ENCODE measurements around the gene SFMBT2. TPM values are rescaled to one million over a fixed set of nuclear protein-coding genes. Genes with fewer than 3 reads are reported as not detected.

SFMBT2 gene
- total RNA-seq, 2 donors from 2014 or later = 7.9 TPM

GRCh38 chr10:7310076-7310475 lies 100.8 kb downstream of the SFMBT2 start:
- peaks cover 0 to 10% of the 10 kb centered on the region in 2 donors for H3K9me3 ChIP-seq
- no peak for DNase-seq (ENCODE audit: low spot score)
- H3K27ac ChIP-seq = peak overlapping the region; percentile 41 to 79

GRCh38 chr10:7308826-7309225 lies 102.0 kb downstream of the SFMBT2 start:
- peak overlapping the region in 1 of 2 donors; percentile 79 for H3K27ac ChIP-seq
- no peak for TF ChIP-seq CTCF (IDR thresholded peaks at IDR 0.05)
- no peaks in the 10 kb centered on the region for H3K36me3 ChIP-seq
- peaks cover 0 to 10% of the 10 kb centered on the region in 2 donors for H3K9me3 ChIP-seq
- DNase-seq (ENCODE audit: low spot score) = no peak
- H3K27me3 ChIP-seq = no peaks in the 10 kb centered on the region
- H3K4me1 ChIP-seq = no peaks in the 10 kb centered on the region
- H3K4me3 ChIP-seq = no peak overlapping the region

More at GRCh38 chr10:7310076-7310475, 100.8 kb downstream of the SFMBT2 start:
- H3K27me3 ChIP-seq = no peaks in the 10 kb centered on the region
- TF ChIP-seq CTCF (IDR thresholded peaks at IDR 0.05) = no peak
- H3K4me1 ChIP-seq = no peaks in the 10 kb centered on the region
- no peak overlapping the region for H3K4me3 ChIP-seq
- no peaks in the 10 kb centered on the region for H3K36me3 ChIP-seq

- H3K4me1 ChIP-seq = peaks cover 0 to 5% of the 10 kb centered on the region in 2 donors
- no peak for DNase-seq (ENCODE audit: low spot score)
- TF ChIP-seq CTCF (IDR thresholded peaks at IDR 0.05) = no peak
- no peaks in the 10 kb centered on the region for H3K27me3 ChIP-seq
- no peak overlapping the region for H3K4me3 ChIP-seq
- H3K36me3 ChIP-seq = no peaks in the 10 kb centered on the region
- H3K27ac ChIP-seq = no peak overlapping the region
- H3K9me3 ChIP-seq = peaks cover 0 to 10% of the 10 kb centered on the region in 2 donors
Observed at GRCh38 chr10:7306616-7307015, 104.2 kb downstream of the SFMBT2 start.

- peaks cover 0 to 10% of the 10 kb centered on the region in 2 donors for H3K9me3 ChIP-seq
- H3K4me1 ChIP-seq = peaks cover 0 to 7% of the 10 kb centered on the region in 2 donors
- H3K36me3 ChIP-seq = no peaks in the 10 kb centered on the region
- H3K27ac ChIP-seq = no peak overlapping the region
- H3K27me3 ChIP-seq = no peaks in the 10 kb centered on the region
- no peak overlapping the region for H3K4me3 ChIP-seq
- TF ChIP-seq CTCF (IDR thresholded peaks at IDR 0.05) = no peak
- DNase-seq (ENCODE audit: low spot score) = no peak
Observed at GRCh38 chr10:7306147-7306546, 104.7 kb downstream of the SFMBT2 start.

GRCh38 chr10:7305053-7305452 lies 105.8 kb downstream of the SFMBT2 start:
- H3K4me1 ChIP-seq = peaks cover 0 to 18% of the 10 kb centered on the region in 2 donors
- H3K36me3 ChIP-seq = no peaks in the 10 kb centered on the region
- TF ChIP-seq CTCF (IDR thresholded peaks at IDR 0.05) = no peak
- no peak for DNase-seq (ENCODE audit: low spot score)
- no peaks in the 10 kb centered on the region for H3K27me3 ChIP-seq
- H3K27ac ChIP-seq = no peak overlapping the region
- H3K4me3 ChIP-seq = no peak overlapping the region
- H3K9me3 ChIP-seq = peaks cover 0 to 10% of the 10 kb centered on the region in 2 donors

GRCh38 chr10:7304110-7304509 lies 106.7 kb downstream of the SFMBT2 start:
- DNase-seq (ENCODE audit: low spot score) = no peak
- H3K36me3 ChIP-seq = no peaks in the 10 kb centered on the region
- TF ChIP-seq CTCF (IDR thresholded peaks at IDR 0.05) = no peak
- H3K27ac ChIP-seq = no peak overlapping the region
- no peak overlapping the region for H3K4me3 ChIP-seq
- peaks cover 0 to 20% of the 10 kb centered on the region in 2 donors for H3K4me1 ChIP-seq
- H3K27me3 ChIP-seq = no peaks in the 10 kb centered on the region
- peaks cover 0 to 10% of the 10 kb centered on the region in 2 donors for H3K9me3 ChIP-seq

Measured in right atrium auricular region (tissue), 2 donors.